CD4-positive, alpha-beta T cell treated with Interleukin-17A for 1 hour (primary cell): ENCODE results near the gene ZNF777.
"Not testable (repeated sequence)": the region's sequence is repeated elsewhere in the genome, so short reads cannot be mapped to it uniquely, and the experiment has no call there.

Experiments used
- DNase-seq: peaks from one replicate; pipeline ENCODE4 v3.0.0-alpha.2; 2020

Gene ZNF777

DNA sequence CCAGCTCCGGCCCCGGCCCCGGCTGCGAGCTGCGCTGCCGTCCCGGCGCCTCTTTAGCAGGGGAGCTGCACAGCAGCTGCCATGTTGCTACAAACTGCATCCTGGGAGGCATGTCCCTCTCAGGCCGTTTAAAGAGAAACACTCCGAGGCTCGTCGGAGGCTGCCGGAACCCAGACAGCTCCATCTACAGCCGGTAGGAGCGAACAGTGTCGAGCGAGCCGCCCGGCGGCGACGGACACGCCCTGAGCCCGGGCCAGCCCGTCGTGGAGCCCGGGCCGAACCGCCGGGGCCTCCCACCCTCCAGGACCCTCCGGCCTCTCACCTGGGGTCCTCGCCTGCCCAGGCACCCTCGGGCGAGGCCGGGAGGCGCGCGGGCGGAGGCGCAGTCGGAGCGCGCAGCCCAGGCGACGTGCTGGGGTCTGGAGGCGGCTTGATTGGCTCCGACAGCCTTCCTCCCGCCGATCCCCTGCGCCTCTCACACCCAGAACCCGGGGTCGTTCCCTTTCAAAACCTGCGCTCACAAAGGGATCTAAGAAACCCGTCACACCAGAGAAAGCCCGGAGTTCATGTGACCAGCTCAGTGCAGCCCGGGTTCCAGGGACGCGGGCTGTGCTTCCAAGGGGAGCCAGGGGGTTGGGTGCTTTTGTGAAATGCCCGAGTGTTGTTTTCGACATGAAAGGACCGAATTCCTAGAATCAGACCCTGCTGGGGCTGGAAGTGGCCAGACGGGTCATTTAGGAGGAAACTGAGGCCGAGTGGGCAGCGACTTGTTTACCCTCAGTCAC is at the start of gene ZNF777:
Gene ZNF777, minus strand, starts transcription at position 570 of the 785 bp plus-strand sequence. CDS start 5,040 bp downstream, outside the sequence.
- DNase-seq, result peak; percentile 87

DNA sequence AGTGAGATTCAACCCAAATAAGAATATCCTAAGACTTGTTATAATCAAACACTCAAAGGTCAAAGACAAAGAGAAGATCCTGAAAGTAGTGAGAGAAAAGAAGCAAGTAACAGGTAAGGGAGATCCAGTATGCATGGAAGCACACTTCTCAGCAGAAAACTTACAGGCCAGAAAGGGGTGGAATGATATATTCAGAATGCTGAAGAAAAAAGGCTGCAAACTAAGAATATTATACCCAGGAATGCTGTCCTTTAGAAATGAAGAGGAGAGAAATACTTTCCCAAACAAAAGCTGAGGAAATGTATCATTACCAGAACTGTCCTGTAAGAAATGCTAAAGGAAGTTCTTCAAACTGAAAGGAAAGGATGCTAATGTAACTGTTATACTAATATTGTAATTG is 49.4 kb upstream of the ZNF777 start:
- no peak for DNase-seq

DNA sequence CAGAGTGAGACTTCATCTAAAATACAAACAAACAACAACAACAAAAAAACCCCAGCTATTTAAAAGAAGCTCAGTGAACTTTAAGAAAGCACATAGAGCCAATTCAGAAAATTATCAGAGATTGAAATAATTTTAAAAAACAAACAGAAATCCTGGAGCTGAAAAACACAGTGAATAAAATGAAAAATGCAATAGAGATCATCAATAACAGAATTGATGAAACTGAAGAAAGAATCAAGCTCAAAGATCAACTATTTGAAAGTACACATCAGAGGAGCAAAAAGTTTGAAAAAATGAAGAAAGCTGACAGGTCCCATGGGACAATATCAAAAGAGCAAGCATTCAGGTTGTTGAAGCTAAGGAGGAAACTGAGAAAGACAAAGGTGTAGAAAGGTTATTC is 48.9 kb upstream of the ZNF777 start:
- no peak for DNase-seq

DNA sequence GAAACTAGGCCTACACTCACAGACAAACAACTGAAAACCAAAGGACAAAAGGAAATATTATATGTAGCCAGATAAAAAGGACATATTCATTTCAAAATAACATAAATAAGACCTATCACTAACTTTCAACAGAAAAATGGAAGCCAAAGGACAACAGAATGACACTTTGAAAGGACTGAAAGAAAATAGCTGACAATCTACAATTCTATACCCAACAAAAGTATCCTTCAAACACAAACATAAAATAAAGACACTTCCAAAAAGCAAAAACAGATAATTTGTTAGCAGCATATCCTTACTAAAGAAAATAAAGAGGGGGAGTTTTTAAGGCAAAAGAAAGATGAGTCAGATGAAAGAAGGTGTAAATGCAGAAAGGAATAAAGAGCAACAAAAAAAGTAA is 44.7 kb upstream of the ZNF777 start:
- no peak for DNase-seq

DNA sequence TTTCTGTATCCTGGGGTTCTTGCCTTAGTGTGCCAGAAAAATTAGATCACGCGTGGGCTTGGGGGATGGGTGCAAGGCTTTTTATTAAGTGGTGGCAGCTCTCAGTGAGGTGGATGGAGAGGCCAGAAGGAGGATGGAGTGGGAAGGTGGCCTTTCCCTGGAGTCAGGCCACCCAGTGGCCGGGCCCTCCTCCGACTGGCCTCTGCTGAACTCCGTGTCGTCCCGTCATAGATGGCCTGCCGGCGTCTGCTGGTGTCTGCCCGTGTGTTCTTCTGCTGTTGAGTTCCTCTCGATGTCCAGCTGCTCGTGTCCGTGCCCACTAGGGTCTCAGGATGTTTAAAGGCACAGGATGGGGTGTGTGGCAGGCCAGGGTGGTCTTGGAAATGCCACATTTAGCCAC is 40.8 kb upstream of the ZNF777 start:
- no peak for DNase-seq

DNA sequence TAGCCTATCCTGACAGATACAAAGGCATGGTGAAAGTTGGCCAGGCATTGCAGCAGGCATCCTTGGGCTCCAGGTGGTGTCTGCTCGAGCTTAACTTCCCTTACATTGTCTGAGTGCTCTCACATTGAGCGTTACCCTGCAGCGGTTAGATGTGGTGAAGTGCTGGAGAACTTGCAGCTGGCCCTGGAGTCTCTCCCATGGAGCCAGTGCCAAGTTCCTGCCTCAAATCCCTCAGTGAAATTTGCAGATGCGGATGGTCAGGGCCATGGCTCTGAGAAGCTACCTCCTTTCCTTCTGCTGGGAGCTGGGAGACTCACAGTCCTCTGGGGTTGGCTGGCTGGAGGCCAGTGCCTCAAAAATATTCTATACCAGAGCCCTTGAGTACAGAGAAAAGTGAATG is 40.0 kb upstream of the ZNF777 start:
- no peak for DNase-seq

DNA sequence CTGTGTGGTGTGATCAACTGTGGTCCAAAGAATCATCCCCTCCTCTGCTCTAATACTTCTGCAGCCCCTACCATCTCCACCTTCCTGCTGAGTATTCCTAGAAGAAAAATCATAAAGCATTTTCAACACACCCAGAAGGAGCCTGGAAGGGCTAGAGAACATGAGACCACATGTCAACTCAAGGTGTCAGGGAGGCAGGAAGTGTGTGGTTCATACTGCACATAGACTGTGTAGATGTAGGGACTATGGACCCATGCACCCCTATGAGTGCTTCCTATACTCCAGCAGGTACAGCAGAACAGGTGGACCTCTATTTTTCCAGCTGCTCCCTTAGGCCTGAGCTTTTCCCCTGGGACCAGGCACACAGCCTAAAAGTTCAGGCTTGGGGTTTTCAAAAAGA is 39.3 kb upstream of the ZNF777 start:
- peak; percentile 12 for DNase-seq

DNA sequence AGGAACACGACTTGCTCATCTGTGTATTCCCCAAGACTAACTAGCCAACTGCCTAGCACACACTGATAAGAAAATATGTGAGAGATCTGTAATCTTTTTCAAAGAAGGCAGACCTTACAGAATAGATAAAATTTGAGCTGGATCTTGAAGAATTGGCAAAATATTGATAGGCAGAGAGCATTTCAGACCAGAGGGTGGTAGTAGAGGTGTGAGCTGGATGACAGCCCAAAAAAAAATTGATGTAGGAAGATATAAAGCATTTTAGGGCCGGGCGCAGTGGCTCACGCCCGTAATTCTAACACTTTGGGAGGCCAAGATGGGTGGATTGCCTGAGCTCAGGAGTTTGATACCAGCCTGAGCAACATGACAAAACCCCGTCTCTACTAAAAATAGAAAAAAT is 37.9 kb upstream of the ZNF777 start:
- DNase-seq, result no peak

DNA sequence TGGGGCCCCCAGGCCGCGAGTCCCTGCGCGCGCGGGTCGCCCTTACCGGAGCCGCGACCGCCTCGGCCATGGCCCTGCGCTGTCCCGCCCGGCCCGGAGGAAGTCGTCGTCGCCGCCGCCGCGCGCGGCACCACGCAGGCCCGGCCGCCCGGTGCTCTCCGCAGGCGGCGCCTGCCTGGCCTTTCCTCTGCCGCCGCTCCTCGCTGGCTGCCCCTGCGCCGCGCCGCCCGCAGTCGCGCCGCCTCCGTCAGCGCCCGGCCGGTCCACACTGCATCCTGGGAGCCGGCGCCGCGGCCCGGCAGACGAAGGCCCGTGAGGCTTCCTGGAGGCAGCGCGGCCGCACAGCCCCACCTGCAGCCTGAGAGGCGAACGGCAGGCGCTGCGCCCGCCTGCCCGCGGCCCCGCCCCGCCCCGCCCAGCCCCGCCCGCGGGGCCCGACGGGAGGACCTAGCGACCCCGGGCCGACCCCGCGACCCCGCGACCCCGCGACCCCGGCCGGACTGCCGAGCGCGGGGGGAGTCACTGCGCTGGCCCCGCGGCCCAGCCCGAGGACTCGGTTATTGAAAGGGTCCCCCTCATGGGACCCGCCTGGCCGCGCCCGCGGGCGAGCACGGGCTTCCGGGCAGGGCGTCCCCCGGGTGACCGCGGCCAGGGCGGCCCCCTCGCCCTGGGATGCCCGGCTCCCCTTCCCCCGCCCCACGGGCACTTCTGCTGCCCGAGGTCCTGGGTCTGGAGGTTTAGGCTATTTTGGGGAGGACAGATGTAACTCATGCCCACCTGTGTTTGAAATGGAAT is 36.8 kb upstream of the ZNF777 start, which contains the start of gene ZNF746:
Gene ZNF746, minus strand, starts transcription at position 343 of the 795 bp plus-strand sequence. Its CDS starts 273 bp downstream, at position 70.
- DNase-seq, result peak; percentile 83

DNA sequence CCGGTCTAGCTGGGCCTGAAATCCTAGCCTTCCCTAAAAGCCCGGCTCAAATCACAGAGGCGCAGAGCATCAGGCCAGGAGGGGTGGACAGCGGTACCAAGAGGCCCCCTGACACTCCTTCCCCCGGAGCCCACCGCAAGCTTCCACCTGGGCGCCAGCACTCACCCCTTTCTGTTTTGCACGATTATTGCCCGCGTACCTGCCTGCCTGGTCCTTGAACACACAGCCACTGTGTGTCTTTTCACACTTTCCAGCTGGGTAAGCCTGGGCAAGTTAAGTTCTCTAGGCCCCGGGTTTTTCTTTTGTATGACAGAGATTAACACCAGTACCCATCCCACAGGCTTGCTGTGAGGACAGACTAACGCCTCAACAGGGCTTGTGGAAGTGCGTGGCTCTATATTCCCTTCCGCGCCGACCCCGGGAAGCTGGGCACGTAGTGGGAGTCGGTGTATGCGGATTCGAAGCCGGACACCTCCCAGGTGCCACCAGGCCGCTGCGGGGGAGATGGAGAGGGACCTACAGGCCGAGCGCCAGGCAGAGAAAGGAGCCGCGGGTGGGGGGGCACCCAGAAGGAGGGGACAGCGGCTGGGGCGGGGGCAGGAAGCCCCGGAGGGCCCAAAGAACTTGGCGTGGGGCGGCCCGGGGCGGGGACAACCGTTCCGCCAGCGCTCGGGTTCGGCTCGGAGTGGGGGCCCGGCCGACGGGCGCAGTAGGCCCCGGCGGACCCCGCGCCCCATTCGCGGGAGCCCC is 36.0 kb upstream of the ZNF777 start:
- peak; percentile 55 for DNase-seq

DNA sequence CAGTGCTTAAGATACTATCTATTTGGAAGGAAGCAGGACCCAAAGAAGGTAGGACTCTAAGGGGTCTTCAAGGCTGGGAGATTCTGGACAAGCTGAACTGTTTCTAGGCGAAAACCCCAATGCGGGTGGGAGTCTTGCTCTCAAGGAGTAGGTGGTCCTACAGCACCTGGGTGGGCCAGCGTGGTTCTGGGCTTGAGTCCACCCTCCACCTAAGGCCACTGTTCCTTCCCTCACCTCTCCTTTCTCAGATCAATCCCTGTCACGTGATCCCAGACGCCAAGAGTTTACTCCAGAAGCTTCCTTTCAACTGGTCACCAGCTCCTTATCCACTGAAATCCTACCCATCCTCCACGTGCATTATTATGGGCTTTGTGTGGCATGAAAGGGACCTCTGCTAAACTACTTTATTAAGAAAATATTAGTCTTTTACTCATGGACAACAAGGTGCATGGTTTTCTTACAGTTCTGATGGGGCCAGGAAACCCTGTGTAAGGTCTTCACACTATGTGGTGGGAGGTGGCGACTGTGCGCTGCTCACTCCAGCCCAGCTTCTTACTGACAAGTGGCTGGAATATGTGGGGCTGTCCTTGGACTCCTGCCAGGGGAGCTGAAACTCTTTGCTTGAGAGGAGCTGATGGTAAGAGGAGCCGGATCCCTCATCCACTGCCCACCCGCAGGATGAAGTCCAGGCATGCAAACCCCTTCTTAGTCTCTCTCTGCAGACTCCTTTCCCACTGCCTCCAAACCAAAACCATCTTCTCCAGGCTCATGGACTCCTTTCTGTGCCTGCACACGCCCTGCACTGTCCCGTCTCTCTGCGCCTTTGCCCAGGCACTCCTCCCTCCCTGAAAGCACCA is 35.2 kb upstream of the ZNF777 start:
- no peak for DNase-seq

DNA sequence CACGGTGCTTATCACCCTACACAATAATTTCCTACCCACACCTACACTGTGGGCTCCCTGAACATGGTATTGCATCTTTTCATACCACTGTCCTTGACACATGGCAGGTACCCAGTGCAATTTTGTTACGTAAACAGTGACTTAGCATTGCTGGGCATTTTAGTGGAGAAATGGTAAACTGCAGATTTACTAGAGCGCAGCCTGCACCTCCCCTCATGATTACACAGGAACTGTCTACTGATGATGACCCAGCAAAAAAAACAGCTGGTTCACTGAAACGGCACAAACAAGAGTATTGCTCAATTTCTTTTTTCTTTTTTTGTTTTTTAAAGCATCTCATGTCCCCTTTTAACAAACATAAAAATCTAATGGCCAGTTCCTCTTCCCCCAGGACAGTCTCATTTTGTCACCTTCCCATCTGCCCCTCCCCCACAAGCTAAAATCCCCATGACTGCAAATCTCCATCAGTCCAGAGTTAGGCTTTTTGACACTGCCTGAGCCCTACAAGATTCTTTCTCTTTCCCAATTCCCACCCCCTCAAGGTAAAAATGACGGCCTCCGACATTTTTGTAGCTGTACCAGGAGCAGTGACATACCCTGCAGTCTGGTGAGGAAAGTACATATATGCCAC is 34.0 kb upstream of the ZNF777 start:
- DNase-seq, result no peak

DNA sequence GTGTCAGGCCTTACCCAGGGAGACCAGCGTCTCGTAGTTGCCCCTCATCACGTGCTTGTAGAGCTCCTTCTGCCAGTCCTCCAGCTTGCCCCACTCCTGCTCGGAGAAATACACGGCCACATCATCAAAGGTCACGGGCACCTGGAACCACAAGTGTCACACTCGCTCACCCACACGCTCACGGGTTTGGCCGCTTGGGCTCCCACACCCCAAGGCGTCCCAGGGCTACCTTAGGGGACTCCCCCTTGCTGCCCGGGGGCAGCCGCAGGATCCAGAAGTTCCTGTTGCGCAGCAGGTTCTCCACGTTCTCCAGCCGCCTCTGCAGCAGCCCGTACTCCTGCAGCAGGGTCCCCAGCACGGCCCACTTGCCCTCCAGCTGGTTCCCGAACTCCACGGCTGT is 33.1 kb upstream of the ZNF777 start:
- not testable (repeated sequence) for DNase-seq

DNA sequence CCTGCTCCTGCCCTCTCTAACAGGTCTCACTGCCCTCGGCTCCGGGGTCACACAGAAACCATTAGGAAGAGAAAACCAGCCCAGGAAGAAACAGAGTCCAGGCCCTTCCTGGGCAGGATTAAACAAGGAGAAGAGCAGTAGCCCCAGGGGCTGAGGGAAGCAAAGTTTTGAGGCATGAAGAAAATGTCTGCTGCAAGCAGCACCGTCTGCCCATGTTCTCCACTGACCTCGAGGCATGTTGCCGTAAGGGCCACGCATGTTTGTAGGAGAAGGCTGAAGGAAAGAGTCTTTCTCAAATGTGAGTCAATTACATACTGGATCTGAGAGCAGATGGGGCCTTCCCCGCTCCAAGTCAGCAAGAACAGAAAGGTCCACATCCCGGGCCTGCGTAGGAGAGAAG is 32.5 kb upstream of the ZNF777 start:
- no peak for DNase-seq

DNA sequence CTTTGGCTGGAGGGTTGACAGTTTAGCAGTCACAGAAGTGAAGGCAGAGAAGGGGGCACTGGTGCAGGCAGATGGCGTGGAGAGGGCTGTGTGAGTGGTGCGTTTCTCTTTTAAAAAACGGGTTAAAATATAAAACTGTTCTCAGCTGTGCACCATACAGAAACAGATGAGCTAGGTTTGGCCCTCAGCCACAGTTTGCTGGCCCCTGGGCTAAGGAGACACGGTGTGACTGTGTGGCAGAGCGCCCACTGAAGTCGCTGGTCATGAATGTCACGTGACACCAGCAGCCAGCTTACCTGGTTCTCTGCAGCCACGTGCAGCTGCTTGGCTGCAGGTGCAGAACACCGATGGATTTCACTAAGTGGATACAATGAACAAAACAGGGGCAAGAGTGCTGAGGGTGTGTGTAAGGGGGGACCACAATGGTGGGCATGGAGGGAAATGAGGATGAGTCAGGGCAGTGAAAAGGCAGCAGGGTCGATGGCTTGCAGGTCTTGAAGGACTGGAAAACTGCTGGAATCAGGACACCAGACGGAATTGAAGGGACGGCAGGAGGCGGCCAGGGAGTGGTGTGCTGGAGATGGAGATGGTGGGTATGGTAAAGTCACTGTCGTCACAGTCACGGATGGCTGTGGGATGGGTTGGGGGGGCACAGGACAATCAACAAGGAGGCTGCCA is 29.4 kb upstream of the ZNF777 start:
- no peak for DNase-seq

DNA sequence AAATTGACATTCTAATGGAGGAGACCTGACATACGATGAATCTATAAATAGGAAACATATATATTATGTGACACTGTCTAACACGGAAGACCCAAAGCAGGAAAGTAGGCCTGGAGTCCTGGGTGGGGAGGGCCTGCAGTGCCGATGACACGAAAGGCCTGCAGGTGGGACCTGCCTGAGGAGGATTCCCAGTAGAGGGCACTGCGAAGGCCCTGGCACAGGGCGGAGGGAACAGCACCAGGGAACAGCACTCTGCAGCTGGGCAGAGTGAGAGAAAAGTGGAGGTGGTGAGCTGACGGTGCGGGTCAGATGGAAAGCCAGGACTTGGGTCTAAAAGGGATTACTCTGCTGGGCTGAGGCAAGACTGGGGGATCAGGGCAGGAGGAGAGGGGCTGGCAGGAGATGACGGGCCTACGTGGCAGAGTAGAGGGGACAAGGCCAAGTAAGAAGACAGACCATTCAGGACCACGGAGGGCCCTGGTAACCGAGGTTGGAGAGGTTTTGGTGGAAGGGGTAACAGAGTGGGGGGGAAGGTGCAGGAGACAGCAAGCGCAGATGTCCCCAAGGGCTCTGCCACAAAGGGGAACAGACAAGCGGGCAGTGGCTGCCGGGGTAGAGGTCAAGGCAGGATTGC is 28.6 kb upstream of the ZNF777 start:
- DNase-seq, result no peak

DNA sequence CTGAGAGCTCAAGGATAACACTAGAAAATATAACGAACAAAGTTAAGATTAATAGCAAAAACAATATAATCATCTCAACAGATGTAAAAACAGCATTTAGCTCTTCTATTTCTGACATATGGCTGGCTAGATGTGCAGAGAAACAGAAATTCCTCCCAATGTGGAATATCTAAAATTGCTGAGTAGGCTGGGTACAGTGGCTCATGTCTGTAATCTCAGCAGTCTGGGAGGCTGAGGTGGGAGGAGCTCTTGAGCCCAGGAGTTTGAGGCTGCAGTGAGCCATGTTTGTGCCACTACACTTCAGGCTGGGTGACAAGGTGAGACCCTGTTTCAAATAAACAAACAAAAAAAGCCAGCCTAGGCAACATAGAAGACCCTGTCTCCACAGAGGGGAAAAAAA is 18.7 kb upstream of the ZNF777 start:
- DNase-seq, result no peak

DNA sequence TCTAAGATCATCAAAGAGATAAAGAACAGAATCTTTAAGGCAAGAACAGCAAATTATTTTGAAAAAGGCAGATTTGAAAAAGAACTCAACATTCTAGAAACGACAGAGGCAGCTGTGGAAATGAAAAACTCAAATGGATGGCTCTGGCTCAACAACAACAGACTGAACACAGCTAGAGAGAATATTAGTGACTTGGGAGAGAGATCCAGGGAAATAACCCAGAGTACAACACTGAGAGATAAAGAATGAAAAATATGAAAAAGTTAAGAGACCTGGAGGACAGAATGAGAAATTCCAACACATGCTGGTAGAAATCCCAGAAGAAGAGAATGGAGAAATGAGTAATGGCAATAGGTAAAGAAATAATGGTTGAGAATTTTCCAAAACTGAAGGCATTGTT is 17.9 kb upstream of the ZNF777 start:
- no peak for DNase-seq

DNA sequence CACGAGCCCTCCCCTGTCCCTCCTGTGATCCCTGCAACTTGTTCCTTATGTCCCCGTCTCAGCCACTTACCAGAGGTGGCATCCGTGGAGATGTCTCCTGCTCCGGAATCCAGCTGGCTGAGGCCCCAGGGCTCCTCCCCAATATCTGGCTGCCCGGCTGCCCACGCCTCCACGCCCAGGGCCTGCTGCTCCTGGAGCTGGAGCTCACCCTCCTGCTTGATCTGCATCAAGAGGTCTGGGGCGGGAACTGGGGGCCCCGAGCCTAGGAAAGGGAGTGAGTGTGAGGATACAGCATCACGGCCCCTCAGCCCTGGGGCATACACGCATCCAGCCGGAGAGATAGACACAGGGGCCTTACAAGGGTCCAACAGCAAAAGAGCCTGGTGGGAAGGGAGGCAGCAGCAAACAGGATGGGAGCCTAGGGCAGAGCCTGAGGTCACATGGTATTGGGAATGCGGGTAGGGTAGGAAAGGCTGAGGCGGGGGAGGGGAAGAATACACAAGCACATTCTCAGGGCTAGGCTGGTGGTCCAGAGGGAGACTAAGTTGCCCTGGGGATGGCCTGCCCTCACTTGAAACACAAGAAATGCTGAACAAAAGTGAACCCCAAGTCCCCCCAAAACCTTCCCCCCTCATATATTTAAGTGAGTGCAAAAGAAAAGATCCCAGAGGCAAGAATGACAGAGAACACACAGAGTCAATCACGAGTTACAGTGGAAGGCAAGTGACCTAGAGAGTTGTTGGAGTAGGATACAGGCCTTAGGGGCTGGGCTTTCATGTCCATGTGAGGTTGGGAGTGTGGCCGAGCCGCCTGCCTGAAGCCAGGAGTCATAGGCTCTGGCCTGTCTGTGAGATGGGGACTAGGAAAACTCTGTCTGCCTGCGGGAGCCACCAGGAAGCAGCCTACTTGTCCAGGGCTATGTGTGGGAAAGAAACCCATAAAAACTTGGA is 16.9 kb upstream of the ZNF777 start:
- no peak for DNase-seq

DNA sequence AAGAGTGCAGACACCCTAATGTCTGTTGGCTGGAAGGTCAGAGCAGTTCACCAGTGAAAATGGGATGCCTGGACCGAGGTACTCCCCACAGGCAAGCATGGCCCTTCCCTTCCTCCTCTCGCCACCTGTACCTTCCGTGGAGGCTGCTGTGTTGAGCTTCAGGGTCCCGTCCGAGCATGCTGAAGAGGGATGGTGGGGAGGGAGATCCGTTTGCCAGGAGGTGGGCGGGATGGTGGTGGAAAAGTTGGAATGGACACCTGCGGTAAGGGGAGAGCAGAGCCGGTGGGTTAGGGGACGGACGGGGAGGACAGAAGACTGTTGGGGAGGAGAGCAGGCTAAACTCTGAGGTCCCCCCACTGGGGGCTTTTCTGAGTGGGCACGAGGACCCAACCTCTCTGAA is 15.9 kb upstream of the ZNF777 start:
- DNase-seq, result no peak
